NCI-H2029 (cell line): ENCODE measurements around the gene MICU2.

Source experiments
- DNase-seq: peaks from one replicate; lab custom pipeline; 2025; lab: John Stamatoyannopoulos, UW

MICU2 gene

DNA sequence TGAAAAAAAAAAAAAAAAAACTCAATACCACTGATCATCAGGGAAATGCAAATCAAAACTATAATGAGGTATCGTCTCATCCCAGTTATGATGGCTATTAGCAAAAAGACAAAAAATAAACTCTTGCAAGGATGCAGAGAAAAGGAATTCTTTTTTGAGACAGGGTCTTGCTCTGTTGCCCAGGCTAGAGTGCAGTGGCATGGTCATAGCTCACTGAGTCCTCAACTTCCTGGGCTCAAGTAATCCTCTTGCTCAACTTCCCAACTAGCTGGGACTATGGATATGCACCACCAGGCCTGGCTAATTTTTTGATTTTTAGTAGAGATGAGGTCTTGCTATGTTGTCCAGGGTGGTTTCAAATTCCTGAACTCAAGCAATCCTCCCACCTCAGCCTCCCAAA is 59.5 kb downstream of the MICU2 start:
- DNase-seq, result no peak

DNA sequence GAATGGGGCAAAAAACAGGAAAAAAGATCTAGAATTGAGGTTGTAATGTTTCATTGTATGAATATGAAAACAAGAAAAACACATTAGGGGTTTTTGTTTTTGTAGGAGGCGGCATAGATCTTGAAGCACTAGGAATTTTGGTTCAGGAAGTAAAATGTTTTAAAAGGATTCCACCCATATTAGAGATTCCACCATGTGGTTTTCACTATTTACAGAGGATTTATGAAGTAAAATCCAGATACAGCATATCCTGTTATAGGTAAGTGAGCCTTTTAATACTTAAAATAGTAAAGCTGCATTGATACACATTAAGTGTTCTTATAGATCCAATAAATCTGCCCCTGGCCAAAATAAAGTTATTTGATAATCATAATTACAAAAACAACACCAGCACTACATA is 61.4 kb downstream of the MICU2 start:
- DNase-seq, result no peak

DNA sequence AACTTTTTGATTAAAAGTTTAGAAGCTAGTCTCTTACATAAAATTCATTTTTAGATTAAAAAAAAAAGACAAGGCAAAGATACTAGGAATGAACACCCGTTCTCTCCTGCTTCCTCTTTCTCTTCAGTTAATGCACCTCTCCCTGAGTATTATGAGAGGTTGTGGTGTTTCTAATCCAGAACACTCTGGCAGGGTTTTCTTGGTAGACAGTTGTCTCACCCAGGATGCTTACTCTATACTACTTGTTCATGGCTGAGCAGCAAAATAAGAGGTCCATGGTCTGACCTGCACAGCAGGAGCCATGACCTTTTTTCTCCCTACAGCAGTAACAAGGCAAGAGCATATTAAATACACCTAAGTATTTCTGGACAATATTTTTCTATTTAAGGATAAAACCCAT is 62.0 kb downstream of the MICU2 start:
- DNase-seq, result no peak

DNA sequence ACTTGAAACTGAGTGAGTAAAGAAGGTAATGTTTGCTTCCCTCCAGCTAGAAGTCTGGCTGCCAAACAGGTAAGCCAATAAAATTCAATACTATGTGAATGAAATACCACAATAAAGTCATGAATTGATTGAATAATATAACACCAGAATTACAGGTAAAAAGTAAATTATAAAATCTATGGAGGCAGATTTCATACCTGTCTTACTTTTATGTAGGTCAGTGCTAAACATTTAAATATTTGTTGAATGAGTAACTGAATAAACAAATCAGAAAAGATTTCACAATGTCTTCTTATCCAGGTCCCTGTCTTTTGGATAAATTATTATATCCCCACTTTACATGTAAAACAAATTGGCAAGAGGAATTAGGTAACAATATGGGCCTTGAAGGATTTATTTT is 62.7 kb downstream of the MICU2 start:
- DNase-seq, result no peak

DNA sequence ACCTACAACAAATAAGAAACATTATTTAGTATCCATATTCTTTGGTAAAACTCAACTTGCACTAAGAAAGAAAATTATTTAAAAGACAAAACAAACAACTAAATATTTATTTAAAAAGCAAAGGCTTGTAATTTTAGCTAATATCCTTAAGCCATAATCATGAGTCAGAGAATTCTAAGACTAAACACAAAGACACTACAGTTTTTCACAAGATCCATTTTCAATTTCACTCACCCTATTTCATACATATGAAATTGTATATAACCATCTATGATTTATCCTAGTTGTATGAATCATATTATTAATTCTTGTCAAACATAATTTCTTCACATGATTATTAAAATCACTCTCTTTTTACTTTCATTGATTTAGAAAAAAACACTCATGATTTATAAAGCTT is 64.3 kb downstream of the MICU2 start:
- DNase-seq, result no peak

DNA sequence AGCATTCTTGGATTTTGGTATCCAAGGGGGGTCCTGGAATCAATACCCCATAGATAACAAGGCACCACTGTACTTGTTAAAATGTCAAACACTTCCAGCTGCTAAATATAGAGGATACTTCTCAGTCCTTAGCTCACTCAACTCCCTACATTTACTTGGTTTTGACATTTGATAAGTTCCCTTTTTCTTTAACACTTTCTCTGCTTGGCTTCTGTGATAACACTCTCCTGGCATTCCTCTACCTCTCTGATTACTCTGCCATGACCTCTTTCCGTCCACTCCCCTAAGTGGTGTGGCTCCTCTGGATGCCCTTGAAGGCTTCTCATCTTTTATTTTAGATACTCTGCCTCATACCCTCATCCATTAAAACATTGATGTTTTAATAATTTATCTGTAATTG is 65.2 kb downstream of the MICU2 start:
- no peak for DNase-seq

DNA sequence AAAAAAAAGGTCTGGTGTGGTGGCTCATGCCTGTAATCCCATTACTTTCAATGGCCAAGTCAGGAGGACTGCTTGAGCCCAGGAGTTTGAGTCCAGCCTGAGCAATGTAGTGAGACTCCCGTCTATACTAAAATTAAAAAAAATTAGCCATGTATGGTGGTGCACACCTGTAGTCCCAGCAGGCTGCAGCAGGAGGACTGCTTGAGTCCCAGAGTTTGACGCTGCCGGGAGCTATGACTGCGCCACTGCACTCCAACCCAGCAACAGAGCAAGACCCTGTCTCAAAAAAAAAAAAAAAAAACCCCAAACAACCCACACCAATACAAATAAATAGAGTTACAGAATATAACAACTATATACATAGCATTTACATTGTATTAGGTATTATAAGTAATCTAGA is 65.7 kb downstream of the MICU2 start:
- DNase-seq, result no peak

DNA sequence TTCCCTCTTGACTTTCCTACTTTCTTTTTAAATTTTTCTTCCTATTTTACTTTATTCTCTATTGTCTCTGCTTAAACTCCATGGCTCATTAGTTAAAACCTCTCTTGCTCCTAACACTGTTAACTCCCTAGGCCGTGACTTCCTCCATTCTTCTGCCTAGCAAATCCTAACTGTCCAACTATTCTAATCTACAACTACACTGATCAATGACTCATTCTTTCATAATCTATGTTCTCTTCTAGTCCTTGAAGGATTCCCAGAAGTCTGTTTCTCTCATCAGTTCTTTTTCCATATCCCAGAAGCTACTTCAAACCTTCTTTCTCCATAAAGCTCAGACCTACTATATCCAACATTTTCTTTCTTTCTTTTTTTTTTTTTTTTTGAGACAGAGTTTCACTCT is 66.9 kb downstream of the MICU2 start:
- DNase-seq, result no peak

DNA sequence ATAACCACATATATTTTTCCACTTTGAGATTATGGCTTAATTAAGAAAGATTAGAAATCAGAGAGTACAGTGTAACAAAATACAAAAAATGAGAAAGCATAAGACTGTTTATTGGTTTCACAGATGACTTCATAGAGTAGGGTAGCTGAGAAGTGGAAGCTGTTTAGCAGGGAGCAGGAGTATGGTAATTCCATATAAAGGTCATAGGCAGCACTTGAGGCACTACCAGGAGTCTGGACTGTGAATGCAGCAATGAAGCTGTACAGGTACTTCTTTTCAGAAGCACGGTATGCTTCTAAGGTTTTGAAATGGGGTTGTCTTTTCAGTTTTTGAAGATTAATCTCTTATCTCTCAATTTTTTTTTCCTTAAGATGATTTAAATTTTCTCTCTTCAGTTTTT is 69.2 kb downstream of the MICU2 start:
- DNase-seq, result no peak

DNA sequence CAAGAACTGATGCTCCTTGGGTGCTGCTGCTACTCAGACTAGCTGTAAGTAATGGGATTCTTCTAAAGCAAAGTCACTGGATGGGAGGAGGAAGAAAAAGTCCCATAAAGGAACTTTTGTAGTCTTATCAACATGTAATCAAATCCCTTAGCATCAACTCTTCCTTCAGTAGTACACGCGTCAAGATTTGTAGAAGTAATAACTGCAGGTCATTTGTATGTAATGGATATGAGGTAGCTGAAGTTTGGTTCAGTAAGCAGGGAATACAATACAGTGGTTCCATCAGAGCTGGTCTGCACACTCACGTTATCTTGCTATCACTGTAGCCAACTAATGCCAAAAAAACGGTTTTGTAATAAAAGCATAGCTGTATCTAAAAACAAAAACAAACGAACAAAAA is 72.5 kb downstream of the MICU2 start:
- no peak for DNase-seq

DNA sequence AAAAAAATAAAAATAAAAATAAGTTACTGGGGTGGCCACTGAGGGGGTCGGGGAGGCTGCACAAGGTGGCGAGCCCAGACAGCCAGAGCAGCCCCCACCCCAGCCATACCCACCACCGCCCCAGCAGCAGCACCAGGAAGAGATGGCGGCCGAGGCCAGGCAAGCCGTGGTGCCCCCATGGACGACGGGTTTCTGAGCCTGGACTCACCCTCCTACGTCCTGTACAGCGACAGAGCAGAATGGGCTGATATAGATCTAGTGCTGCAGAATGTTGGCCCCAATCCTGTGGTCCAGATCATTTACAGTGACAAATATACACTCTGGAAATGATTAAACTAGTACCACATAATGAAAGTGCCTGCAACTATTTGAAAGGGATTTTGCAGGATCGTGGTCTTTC is 73.3 kb downstream of the MICU2 start:
- DNase-seq, result no peak

DNA sequence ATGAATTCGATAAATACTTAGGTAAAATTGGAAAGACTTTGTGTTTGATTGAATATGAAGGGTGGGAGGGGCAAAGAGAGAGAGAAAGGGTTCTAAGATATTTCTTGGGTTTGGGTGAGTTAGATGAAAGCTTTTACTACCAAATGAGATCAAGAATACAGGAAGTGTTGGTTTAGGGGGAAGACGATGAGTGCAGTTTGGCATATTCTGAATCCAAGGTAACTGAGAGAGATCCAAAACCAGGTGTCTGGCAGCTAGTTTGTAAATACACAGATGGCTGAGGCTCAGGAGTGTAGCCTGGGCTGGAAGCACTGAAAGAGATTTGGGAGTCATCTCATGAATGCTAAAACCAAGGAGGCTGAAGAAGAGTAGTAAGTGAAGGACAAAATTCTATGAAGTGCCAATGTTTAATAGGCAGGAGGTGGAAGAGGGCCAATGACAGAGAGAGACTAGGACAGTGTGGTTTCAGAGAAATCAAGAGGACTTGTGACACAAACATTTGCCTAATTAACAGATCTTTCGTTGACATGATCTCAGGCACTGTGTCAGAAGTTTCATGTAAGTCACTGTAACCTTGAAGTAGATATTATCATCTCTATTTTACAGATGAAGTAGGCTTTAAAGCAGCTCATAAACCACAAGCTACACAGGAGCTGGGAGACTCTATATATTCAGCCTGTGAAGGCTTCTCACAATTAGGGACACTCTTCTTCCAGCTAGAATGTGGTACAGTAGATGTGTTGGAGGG is 74.7 kb downstream of the MICU2 start:
- no peak for DNase-seq

DNA sequence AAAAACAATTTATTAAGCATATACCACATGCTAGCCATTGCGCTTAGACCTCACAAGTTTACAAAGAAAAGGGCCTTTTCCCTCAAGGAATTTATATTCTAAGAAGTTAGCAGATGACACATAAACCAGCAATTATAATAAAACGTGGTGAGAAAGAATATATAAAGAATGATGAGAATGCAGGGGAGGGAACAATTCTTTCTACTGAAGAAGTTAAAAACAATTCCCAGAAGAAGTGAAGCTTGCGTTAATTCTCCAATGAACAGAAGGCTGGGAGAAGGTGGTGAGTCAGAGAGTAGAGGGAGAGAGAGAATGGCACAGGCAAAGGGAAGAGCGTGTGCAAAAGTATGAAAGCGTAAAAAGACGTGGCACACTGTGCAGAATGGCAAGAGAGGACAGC is 75.4 kb downstream of the MICU2 start:
- DNase-seq, result no peak

DNA sequence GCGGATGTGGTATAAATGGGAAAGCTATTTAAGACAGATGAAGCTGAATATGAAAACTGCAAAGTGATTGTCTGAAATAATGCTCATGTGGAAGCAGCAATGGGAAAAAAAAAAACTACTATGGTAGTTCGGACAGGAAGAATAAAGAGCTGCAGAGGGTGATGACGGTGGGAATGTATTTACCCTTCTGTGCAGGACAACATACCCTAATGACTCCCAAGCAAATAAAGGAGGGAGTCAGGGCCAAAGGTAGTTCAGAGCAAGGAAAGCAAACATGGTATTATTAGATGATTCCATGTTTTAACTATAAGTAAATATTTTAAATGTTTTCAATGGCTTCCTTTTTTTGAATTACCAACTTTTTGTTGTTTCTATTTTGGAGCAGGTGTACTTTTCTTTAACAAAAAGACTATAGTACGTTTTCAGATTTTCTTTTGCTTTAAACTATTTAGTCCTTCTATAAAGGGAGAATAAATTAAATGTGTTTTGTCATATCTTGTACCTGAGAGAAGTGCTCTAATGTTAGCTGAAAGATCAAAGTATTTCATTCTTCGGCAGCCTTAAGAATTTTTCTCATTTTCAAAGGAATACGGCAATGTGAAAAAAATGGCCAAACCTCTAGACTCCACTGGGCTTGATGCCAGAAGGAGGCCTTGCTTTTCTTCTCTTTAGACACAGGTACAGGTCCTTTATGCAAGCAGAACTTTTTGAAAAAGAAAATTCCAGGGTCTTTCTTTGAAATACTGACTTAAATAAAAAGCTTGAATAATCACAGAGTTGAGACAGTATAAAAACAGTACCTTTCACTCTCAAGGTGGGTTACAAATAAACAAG is 77.0 kb downstream of the MICU2 start:
- peak; percentile 20 for DNase-seq

DNA sequence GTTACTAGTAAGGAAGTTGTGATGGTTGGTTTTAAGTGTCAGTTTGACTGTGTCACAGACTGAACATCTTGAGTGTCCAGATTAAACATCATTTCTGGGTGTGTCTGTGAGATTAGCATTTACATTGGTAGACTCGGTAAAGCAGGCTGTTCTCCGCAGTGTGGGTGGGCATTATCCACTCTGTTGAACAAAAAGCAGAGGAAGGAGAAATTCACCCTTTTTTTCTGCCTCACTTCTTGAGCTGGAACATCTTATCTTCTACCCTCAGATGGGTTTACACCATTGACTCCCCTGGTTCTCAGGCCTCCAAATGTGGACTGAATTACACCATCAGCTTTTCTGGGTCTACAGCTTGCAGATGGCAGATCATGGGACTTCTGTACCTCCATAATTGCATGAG is 81.1 kb downstream of the MICU2 start:
- no peak for DNase-seq

DNA sequence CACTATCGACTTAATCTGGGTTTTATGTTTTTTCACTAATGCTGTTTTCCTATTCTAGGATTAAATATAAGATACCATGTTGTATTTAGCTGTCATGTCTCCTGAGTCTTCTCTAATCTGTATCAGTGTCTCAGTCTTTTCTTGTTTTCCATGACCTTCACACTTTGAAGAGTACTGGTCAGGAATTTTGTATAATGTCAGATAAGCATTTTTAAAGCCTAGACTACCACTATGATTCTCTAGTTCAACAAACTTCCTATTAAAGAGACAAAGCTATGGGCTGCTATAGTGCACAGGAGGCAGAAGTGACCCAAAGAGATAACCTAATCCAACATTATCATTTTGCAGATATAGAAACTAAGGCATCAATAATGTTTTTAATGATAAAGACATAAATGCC is 81.8 kb downstream of the MICU2 start:
- no peak for DNase-seq

DNA sequence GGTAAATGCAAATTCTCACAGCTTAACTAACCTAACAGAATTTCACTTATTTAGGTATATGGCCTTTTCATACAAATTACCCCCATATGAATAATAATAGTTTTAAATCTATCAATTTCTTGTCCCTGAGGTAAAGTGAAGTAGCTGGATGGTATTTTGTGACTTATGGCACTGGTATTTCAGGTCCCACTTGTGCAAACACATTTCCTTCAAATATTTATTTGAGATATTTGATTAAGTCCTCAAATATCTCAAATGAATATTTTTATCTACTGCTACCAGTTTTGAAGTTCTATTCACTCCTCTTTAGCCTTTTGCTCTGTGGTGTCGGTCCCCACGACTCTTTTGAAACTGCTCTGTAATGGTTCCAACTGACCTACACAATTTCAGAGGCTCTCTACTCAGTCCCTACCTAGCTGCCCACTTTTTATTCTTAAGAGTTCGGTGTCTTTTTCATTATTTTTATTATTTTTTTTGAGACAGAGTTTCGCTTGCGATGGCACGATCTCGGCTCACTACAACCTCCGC is 85.3 kb downstream of the MICU2 start:
- DNase-seq, result no peak

DNA sequence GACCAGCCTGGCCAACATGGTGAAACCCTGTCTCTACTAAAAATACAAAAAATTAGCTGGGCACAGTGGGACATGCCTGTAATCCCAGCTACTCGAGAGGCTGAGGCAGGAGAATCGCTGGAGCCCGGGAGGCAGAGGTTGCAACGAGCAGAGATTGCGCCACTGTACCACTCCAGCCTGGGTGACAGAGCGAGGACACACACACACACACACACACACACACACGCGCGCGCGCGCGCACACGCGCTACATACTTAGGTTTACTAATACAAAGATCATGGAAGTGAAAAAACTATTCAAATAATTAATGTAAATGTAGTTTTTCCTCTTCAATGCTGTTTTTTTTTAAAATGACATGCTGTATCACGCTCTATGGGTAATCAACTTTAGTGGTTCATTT is 86.4 kb downstream of the MICU2 start:
- DNase-seq, result no peak

DNA sequence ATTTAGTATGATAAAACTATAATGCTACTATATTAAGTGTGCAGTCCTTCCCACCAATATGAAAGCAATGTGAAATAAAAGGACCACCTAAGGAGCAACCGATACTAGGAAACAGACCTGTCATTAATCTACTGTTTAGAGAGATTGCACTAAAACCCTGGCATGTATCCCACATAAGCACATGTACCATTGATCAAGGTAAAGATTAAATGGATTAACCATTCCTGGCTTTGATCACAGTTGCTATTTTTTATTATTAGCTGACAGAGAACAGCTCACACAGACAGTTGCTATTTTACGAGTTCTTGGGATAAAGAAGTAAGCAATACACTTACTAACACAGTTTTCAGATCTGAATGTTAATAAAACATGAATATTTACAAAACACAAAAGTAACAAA is 87.2 kb downstream of the MICU2 start:
- DNase-seq, result no peak

DNA sequence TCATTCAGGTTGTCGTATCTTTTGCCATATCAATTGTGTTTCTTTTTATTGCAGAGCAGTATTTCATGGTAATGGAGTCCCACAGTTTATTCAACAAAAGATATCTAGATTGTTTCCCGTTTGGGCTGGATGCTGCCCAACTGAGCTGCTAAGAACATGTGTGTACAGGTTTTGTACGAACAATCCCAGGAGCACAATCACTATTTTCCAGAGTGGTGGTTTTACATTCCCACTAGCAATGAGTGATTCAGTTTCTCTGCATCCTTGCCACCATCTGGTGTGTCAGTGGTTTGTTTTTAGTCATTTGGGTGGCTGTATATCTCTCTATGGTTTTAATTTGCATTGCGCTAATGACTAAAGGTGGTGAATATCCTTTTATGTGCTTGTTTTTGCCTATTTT is 92.1 kb downstream of the MICU2 start:
- no peak for DNase-seq

DNA sequence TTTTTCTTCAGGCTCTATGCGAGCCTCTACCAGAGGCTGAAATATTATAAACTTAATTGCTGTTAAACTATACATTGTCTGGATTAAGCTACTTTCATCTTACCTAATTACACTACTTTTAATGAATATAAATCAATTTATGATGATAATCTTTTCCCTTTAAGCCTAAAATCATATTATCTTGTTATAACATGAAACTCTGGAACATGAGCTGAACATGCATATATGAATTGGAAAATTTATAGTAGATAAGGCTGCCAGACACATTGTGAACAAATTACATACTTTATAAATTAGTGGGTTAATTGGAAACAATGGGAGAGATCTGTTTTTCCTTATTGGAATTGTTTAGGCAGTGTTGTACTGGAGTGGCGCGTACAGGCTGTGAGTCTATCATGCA is 99.6 kb downstream of the MICU2 start:
- no peak for DNase-seq

DNA sequence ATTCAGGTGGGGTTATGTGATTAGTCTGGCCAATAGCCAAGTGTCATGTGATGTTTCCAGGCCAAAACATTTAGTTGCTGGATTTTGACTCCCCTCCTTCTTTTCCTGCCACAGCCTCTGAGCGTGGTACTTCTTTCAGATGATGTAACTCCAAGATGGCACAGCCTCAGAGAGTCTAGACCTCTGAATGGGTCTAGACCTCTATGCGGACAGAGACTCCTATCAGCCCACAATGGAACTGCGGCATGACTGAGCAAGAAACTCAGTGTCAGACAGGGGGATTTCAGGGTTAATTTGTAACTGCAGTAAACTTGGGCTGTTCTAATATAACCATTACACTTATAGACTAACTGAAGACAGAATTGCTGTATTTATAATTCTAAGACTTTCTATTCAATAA is 102.3 kb downstream of the MICU2 start:
- no peak for DNase-seq

DNA sequence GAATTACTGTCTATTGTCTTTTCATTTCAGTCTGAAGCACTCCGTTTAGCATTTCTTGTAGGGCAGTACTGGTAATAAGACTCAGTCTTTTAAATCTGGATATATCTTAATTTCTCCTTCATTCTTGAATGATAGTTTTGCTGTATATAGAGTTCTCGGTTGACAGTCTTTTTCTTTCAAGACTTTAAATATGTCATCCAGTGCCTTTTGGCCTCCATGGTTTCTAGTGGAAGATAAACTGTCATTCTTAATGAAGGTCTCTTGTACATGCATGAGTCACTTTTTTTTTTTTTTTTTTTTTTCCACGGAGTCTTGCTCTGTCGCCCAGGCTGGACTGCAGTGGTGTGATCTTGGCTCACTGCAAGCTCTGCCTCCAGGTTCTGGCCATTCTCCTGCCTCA is 117.6 kb downstream of the MICU2 start:
- no peak for DNase-seq

DNA sequence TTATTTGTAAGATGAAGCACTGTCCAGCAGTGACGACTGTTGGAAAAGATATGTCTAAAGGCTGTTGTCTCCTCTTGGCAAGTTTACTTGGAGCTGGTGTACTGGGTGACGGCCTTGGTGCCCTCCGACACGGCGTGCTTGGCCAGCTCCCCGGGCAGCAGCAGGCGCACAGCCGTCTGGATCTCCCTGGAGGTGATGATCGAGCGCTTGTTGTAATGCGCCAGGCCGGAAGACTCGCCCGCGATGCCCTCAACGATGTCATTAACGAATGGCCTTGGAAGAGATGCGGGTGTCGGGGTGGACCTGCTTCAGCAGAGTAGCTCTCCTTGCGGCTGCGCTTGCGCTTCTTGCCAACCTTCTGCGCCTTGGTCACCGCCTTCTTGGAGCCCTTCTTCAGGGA is 120.2 kb downstream of the MICU2 start:
- no peak for DNase-seq
